Tongue (tissue), 2 donors: ENCODE measurements around the gene MYO18A. TPM values are rescaled to one million over a fixed set of nuclear protein-coding genes. Genes with fewer than 3 reads are reported as not detected.

Experiments used
- DNase-seq: peaks from one replicate; pipeline ENCODE4 v3.0.0-alpha.2; 2015
- total RNA-seq: library from RNA; depleted of rRNA; stranded (reverse); fragments of >200 nt; gene quantifications from one replicate; pipeline ENCODE4 v1.2.3, GENCODE V29; 2014

Gene MYO18A
- total RNA-seq, 1 donor from 2014 or later = 236 TPM

GRCh38 chr17:29076087-29076486 lies 104.1 kb downstream of the MYO18A start:
- DNase-seq = no peak

GRCh38 chr17:29074488-29074887 lies 105.7 kb downstream of the MYO18A start:
- DNase-seq = no peak

GRCh38 chr17:29073520-29073919 lies 106.7 kb downstream of the MYO18A start:
- no peak for DNase-seq

- no peak for DNase-seq
Observed at GRCh38 chr17:29073045-29073444, 107.2 kb downstream of the MYO18A start.

- no peak for DNase-seq
Observed at GRCh38 chr17:29071303-29071702, 108.9 kb downstream of the MYO18A start.

GRCh38 chr17:29070781-29071180 lies 109.4 kb downstream of the MYO18A start:
- DNase-seq = no peak

GRCh38 chr17:29070308-29070707 lies 109.9 kb downstream of the MYO18A start:
- DNase-seq = no peak

- DNase-seq = peak; percentile 78
Observed at GRCh38 chr17:29069526-29070041, 110.6 kb downstream of the MYO18A start.

- DNase-seq = peak; percentile 72
Observed at GRCh38 chr17:29068818-29069217, 111.4 kb downstream of the MYO18A start.

- no peak for DNase-seq
Observed at GRCh38 chr17:29066606-29067005, 113.6 kb downstream of the MYO18A start.

GRCh38 chr17:29066047-29066446 lies 114.2 kb downstream of the MYO18A start:
- peak; percentile 65 for DNase-seq

- no peak for DNase-seq
Observed at GRCh38 chr17:29063992-29064391, 116.2 kb downstream of the MYO18A start.

- DNase-seq = no peak
Observed at GRCh38 chr17:29062215-29062614, 118.0 kb downstream of the MYO18A start.

GRCh38 chr17:29061036-29061435 lies 119.2 kb downstream of the MYO18A start:
- DNase-seq = no peak

- no peak for DNase-seq
Observed at GRCh38 chr17:29060475-29060874, 119.7 kb downstream of the MYO18A start.

- DNase-seq = no peak
Observed at GRCh38 chr17:29059281-29059680, 120.9 kb downstream of the MYO18A start.

- no peak for DNase-seq
Observed at GRCh38 chr17:29058391-29058790, 121.8 kb downstream of the MYO18A start.

- DNase-seq = no peak
Observed at GRCh38 chr17:29057361-29057760, 122.8 kb downstream of the MYO18A start.

- DNase-seq = no peak
Observed at GRCh38 chr17:29054835-29055234, 125.4 kb downstream of the MYO18A start.

- no peak for DNase-seq
Observed at GRCh38 chr17:29051731-29052130, 128.5 kb downstream of the MYO18A start.

GRCh38 chr17:29051194-29051593 lies 129.0 kb downstream of the MYO18A start:
- peak; percentile 65 for DNase-seq

GRCh38 chr17:29050176-29050575 lies 130.0 kb downstream of the MYO18A start:
- DNase-seq = no peak

GRCh38 chr17:29049541-29050145 lies 130.6 kb downstream of the MYO18A start:
- no peak for DNase-seq
